BJ (cell line): ENCODE results near the gene OSBP. TPM values are rescaled to one million over a fixed set of nuclear protein-coding genes. Genes with fewer than 3 reads are reported as not detected.
"Not testable (repeated sequence)": the region's sequence is repeated elsewhere in the genome, so short reads cannot be mapped to it uniquely, and the experiment has no call there.

ENCODE experiments used
- CTCF ChIA-PET: fragments of 350-600 bp; formaldehyde crosslinking; extraction: SDS; loops from one replicate; lab custom pipeline; 2021; ENCODE audit warnings: antibody characterized with exemption, inconsistent platforms; lab: Yijun Ruan, JAX
- POLR2A ChIA-PET: fragments of 300-600 bp; sonication (Branson Sonifier 250); formaldehyde crosslinking; extraction: SDS; loops from one replicate; lab custom pipeline; 2021; ENCODE audit warnings: antibody characterized with exemption; lab: Charles Lee
- DNase-seq: peaks from one replicate; pipeline ENCODE4 v3.0.0-alpha.2; 2011; ENCODE audit warnings: low read depth
- H3K27me3 ChIP-seq: 2 replicates; pipeline ENCODE4 v1.6.0; 2011; ENCODE audit warnings: low read length; ENCODE audit not compliant: control insufficient read depth, insufficient read depth
- H3K36me3 ChIP-seq: 2 replicates; pipeline ENCODE4 v1.5.1; 2011; ENCODE audit warnings: low read length; ENCODE audit not compliant: control insufficient read depth, insufficient read depth
- H3K4me3 ChIP-seq: 2 replicates; pipeline ENCODE4 v1.5.1; 2011; ENCODE audit warnings: low read depth, mild to moderate bottlenecking, control low read depth, low read length
- CTCF ChIP-seq: IDR thresholded peaks from 2 replicates; pipeline ENCODE4 v1.5.1; 2011; ENCODE audit warnings: low read depth, mild to moderate bottlenecking, control low read depth, inconsistent platforms, low read length, moderate library complexity; ENCODE audit not compliant: insufficient read depth
- polyA plus RNA-seq: library from polyadenylated mRNA; depleted of rRNA; stranded (reverse); fragments of >200 nt; gene quantifications from 2 replicates; pipeline ENCODE4 v1.2.3, GENCODE V29; 2011

Gene OSBP
- polyA plus RNA-seq, 1 experiment: 10.0 TPM

GRCh38 chr11:59545179-59546020 is 70.2 kb downstream of the OSBP start:
- Histone ChIP-seq H3K4me3 (no peak overlapping the region), H3K27me3 (no peaks in the 10 kb centered on the region), H3K36me3 (no peaks in the 10 kb centered on the region)
- TF ChIP-seq CTCF: no peak
- ChIA-PET CTCF (no interaction called here), POLR2A (no interaction called here)
- DNase-seq: no peak

- CTCF ChIA-PET: no interaction called here
- H3K27me3 ChIP-seq: no peaks in the 10 kb centered on the region
- no peak for TF ChIP-seq CTCF
- POLR2A ChIA-PET: no interaction called here
- no peak overlapping the region for H3K4me3 ChIP-seq
- no peaks in the 10 kb centered on the region for H3K36me3 ChIP-seq
- no peak for DNase-seq
Observed at GRCh38 chr11:59544869-59545178, 70.8 kb downstream of the OSBP start.

GRCh38 chr11:59543713-59544112 is 71.9 kb downstream of the OSBP start:
- H3K4me3 ChIP-seq, H3K36me3 ChIP-seq, POLR2A ChIA-PET, CTCF ChIA-PET, H3K27me3 ChIP-seq, DNase-seq: not testable (repeated sequence)

- ChIA-PET CTCF (interaction anchor here (1.2 to 1.5 kb wide), 2 partner anchors 138 to 139 kb away, joined by 3 to 4 read pairs; no protein-coding TSS in a partner anchor), POLR2A (no interaction called here)
- TF ChIP-seq CTCF: no peak
- no peaks in the 10 kb centered on the region; the same call in 1 of the 2 replicates for H3K36me3 ChIP-seq
- H3K27me3 ChIP-seq: no peaks in the 10 kb centered on the region
- no peak overlapping the region for H3K4me3 ChIP-seq
- no peak for DNase-seq
Observed at GRCh38 chr11:59542142-59542810, 73.3 kb downstream of the OSBP start.

GRCh38 chr11:59534676-59535075 is 80.9 kb downstream of the OSBP start:
- no peaks in the 10 kb centered on the region; the same call in 1 of the 2 replicates for H3K36me3 ChIP-seq
- no peak overlapping the region for H3K4me3 ChIP-seq
- peaks cover 1% of the 10 kb centered on the region; the same call in 1 of the 2 replicates for H3K27me3 ChIP-seq
- ChIA-PET POLR2A (no interaction called here), CTCF (interaction anchor here (1.5 kb wide), 1 partner anchor 12 kb away, joined by 4 read pairs; no protein-coding TSS in a partner anchor)
- TF ChIP-seq CTCF: no peak
- DNase-seq: no peak
